ENCODE results near the gene NDUFS2. TPM values are rescaled to one million over a fixed set of nuclear protein-coding genes. Genes with fewer than 3 reads are reported as not detected.

Gene NDUFS2
- total and polyA plus RNA-seq, 9 of the 15 experiments (the other 6 are each of a cell fraction or from before 2014, with no cell fraction given): 70.0 to 176 (median 141) TPM

GRCh38 chr1:161201836-161202712, at the start of gene NDUFS2 (continued):
- TF ChIP-seq SMC3 (conservative IDR thresholded peaks at IDR 0.05; ENCODE audit: insufficient read depth, low read depth, low read length) (no peak), CSDE1 (IDR thresholded peaks at IDR 0.05) (peak in 1 of 2 experiments; percentile 57; a peak in 1 of 4 replicates), IRF2 (CRISPR knock-in tag; IDR thresholded peaks at IDR 0.05) (no peak), THAP12 (CRISPR knock-in tag; IDR thresholded peaks at IDR 0.05) (no peak), ZNF717 (CRISPR knock-in tag; IDR thresholded peaks at IDR 0.05) (no peak), BRD4 (IDR thresholded peaks at IDR 0.05) (no peak), NR3C1 (CRISPR knock-in tag; IDR thresholded peaks at IDR 0.05) (no peak), CBX1 (IDR thresholded peaks at IDR 0.05; ENCODE audit: low read depth) (no peak), TOE1 (IDR thresholded peaks at IDR 0.05; ENCODE audit: borderline replicate concordance) (peak; percentile 51; the same call in 1 of the 2 replicates), TOE1 (CRISPR knock-in tag; IDR thresholded peaks at IDR 0.05; ENCODE audit: borderline replicate concordance, low read depth) (no peak), ZNF253 (CRISPR knock-in tag; conservative IDR thresholded peaks at IDR 0.05) (no peak), STAT5B (CRISPR knock-in tag; IDR thresholded peaks at IDR 0.05) (no peak), ZNF589 (CRISPR knock-in tag; IDR thresholded peaks at IDR 0.05; ENCODE audit: low read depth) (no peak), RBM17 (IDR thresholded peaks at IDR 0.05; ENCODE audit: borderline replicate concordance, low read depth, low read length) (no peak)
- TF ChIP-seq, protein P1, sequence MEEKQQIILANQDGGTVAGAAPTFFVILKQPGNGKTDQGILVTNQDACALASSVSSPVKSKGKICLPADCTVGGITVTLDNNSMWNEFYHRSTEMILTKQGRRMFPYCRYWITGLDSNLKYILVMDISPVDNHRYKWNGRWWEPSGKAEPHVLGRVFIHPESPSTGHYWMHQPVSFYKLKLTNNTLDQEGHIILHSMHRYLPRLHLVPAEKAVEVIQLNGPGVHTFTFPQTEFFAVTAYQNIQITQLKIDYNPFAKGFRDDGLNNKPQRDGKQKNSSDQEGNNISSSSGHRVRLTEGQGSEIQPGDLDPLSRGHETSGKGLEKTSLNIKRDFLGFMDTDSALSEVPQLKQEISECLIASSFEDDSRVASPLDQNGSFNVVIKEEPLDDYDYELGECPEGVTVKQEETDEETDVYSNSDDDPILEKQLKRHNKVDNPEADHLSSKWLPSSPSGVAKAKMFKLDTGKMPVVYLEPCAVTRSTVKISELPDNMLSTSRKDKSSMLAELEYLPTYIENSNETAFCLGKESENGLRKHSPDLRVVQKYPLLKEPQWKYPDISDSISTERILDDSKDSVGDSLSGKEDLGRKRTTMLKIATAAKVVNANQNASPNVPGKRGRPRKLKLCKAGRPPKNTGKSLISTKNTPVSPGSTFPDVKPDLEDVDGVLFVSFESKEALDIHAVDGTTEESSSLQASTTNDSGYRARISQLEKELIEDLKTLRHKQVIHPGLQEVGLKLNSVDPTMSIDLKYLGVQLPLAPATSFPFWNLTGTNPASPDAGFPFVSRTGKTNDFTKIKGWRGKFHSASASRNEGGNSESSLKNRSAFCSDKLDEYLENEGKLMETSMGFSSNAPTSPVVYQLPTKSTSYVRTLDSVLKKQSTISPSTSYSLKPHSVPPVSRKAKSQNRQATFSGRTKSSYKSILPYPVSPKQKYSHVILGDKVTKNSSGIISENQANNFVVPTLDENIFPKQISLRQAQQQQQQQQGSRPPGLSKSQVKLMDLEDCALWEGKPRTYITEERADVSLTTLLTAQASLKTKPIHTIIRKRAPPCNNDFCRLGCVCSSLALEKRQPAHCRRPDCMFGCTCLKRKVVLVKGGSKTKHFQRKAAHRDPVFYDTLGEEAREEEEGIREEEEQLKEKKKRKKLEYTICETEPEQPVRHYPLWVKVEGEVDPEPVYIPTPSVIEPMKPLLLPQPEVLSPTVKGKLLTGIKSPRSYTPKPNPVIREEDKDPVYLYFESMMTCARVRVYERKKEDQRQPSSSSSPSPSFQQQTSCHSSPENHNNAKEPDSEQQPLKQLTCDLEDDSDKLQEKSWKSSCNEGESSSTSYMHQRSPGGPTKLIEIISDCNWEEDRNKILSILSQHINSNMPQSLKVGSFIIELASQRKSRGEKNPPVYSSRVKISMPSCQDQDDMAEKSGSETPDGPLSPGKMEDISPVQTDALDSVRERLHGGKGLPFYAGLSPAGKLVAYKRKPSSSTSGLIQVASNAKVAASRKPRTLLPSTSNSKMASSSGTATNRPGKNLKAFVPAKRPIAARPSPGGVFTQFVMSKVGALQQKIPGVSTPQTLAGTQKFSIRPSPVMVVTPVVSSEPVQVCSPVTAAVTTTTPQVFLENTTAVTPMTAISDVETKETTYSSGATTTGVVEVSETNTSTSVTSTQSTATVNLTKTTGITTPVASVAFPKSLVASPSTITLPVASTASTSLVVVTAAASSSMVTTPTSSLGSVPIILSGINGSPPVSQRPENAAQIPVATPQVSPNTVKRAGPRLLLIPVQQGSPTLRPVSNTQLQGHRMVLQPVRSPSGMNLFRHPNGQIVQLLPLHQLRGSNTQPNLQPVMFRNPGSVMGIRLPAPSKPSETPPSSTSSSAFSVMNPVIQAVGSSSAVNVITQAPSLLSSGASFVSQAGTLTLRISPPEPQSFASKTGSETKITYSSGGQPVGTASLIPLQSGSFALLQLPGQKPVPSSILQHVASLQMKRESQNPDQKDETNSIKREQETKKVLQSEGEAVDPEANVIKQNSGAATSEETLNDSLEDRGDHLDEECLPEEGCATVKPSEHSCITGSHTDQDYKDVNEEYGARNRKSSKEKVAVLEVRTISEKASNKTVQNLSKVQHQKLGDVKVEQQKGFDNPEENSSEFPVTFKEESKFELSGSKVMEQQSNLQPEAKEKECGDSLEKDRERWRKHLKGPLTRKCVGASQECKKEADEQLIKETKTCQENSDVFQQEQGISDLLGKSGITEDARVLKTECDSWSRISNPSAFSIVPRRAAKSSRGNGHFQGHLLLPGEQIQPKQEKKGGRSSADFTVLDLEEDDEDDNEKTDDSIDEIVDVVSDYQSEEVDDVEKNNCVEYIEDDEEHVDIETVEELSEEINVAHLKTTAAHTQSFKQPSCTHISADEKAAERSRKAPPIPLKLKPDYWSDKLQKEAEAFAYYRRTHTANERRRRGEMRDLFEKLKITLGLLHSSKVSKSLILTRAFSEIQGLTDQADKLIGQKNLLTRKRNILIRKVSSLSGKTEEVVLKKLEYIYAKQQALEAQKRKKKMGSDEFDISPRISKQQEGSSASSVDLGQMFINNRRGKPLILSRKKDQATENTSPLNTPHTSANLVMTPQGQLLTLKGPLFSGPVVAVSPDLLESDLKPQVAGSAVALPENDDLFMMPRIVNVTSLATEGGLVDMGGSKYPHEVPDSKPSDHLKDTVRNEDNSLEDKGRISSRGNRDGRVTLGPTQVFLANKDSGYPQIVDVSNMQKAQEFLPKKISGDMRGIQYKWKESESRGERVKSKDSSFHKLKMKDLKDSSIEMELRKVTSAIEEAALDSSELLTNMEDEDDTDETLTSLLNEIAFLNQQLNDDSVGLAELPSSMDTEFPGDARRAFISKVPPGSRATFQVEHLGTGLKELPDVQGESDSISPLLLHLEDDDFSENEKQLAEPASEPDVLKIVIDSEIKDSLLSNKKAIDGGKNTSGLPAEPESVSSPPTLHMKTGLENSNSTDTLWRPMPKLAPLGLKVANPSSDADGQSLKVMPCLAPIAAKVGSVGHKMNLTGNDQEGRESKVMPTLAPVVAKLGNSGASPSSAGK (IDR thresholded peaks at IDR 0.05): no peak; the same call in 1 of the 2 replicates
